ENCODE results near the gene PLXNA2.
A peak's percentile ranks its signal among the peaks of the same experiment; 100 is the strongest.

The PLXNA2 gene

DNA sequence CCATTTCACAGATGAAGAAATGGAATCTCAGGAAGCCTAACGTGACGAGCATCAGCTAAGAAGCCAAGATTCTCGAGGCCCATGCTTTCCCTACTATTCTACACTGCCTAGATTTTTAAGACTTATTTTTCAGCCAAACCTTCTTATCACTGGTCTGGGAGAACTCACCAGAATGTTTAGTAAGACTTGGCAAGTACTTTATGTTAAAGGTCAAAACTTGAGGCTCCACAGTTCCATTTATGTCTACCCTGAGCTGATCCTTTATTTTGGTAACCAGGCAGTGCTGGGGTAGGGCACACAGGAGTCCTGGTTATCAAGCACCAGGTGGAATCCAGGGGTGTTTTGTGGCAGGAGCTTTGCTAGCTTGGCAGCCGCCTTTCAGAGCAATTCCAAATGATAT lies 16.8 kb downstream of the PLXNA2 start:
- DNase-seq (ENCODE audit: insufficient read length) (no peak), FAIRE-seq (no peak)
- TF ChIP-seq TAF1 (IDR thresholded peaks at IDR 0.05; ENCODE audit: borderline replicate concordance, low read depth, low read length) (no peak), POLR2AphosphoS5 (IDR thresholded peaks at IDR 0.05; ENCODE audit: low read depth, low read length) (no peak), POLR2A (IDR thresholded peaks at IDR 0.05; ENCODE audit: low read depth, low read length) (no peak)

- TF ChIP-seq POLR2A (IDR thresholded peaks at IDR 0.05; ENCODE audit: low read depth, low read length), result no peak
- no peak for TF ChIP-seq POLR2AphosphoS5 (IDR thresholded peaks at IDR 0.05; ENCODE audit: low read depth, low read length)
- no peak for TF ChIP-seq TAF1 (IDR thresholded peaks at IDR 0.05; ENCODE audit: borderline replicate concordance, low read depth, low read length)
- DNase-seq (ENCODE audit: insufficient read length), result no peak
These were observed 17.9 kb downstream of the PLXNA2 start for GRCh38 chr1:208225954-208226937.

GRCh38 chr1:208224192-208224713 lies 19.9 kb downstream of the PLXNA2 start:
- no peak for FAIRE-seq
- no peak for DNase-seq (ENCODE audit: insufficient read length)
- TF ChIP-seq POLR2AphosphoS5 (IDR thresholded peaks at IDR 0.05; ENCODE audit: low read depth, low read length) (no peak), POLR2A (IDR thresholded peaks at IDR 0.05; ENCODE audit: low read depth, low read length) (no peak), TAF1 (IDR thresholded peaks at IDR 0.05; ENCODE audit: borderline replicate concordance, low read depth, low read length) (no peak)

More at GRCh38 chr1:208225954-208226937, 17.9 kb downstream of the PLXNA2 start:
- FAIRE-seq, result no peak

GRCh38 chr1:208223136-208223535 lies 21.0 kb downstream of the PLXNA2 start:
- FAIRE-seq (no peak), DNase-seq (ENCODE audit: insufficient read length) (no peak)
- TF ChIP-seq TAF1 (IDR thresholded peaks at IDR 0.05; ENCODE audit: borderline replicate concordance, low read depth, low read length) (no peak), POLR2A (IDR thresholded peaks at IDR 0.05; ENCODE audit: low read depth, low read length) (no peak), POLR2AphosphoS5 (IDR thresholded peaks at IDR 0.05; ENCODE audit: low read depth, low read length) (no peak)

- no peak for FAIRE-seq
- no peak for DNase-seq (ENCODE audit: insufficient read length)
- TF ChIP-seq POLR2A (IDR thresholded peaks at IDR 0.05; ENCODE audit: low read depth, low read length) (no peak), TAF1 (IDR thresholded peaks at IDR 0.05; ENCODE audit: borderline replicate concordance, low read depth, low read length) (no peak), POLR2AphosphoS5 (IDR thresholded peaks at IDR 0.05; ENCODE audit: low read depth, low read length) (no peak)
These were observed 21.6 kb downstream of the PLXNA2 start for GRCh38 chr1:208222376-208223126.

DNA sequence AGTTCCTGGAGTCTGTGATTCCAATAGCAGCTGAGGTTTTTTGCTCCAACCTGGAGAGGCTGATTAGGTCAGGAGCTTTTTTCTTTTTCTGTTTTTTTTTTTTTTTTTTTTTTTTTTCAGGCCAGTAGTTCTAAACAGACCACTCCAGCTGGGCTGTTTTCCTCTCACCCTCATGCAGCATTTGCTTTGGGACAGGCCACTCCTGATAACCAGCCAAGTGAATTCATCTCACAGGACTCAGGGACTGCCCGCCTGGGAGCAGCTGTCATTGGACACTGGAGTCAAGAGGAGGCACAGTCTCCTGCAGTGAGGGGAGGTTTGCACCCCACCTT lies 22.9 kb downstream of the PLXNA2 start:
- TF ChIP-seq TAF1 (IDR thresholded peaks at IDR 0.05; ENCODE audit: borderline replicate concordance, low read depth, low read length), result no peak
- TF ChIP-seq POLR2A (IDR thresholded peaks at IDR 0.05; ENCODE audit: low read depth, low read length), result no peak
- no peak for TF ChIP-seq POLR2AphosphoS5 (IDR thresholded peaks at IDR 0.05; ENCODE audit: low read depth, low read length)
- FAIRE-seq, result no peak
- DNase-seq (ENCODE audit: insufficient read length), result no peak

GRCh38 chr1:208219659-208220282 lies 24.4 kb downstream of the PLXNA2 start:
- DNase-seq (ENCODE audit: insufficient read length) (no peak), FAIRE-seq (peak; percentile 64)
- TF ChIP-seq POLR2AphosphoS5 (IDR thresholded peaks at IDR 0.05; ENCODE audit: low read depth, low read length), result no peak
- no peak for TF ChIP-seq TAF1 (IDR thresholded peaks at IDR 0.05; ENCODE audit: borderline replicate concordance, low read depth, low read length)
- TF ChIP-seq POLR2A (IDR thresholded peaks at IDR 0.05; ENCODE audit: low read depth, low read length), result no peak

GRCh38 chr1:208219098-208219658 lies 25.0 kb downstream of the PLXNA2 start:
- TF ChIP-seq TAF1 (IDR thresholded peaks at IDR 0.05; ENCODE audit: borderline replicate concordance, low read depth, low read length) (no peak), POLR2A (IDR thresholded peaks at IDR 0.05; ENCODE audit: low read depth, low read length) (no peak), POLR2AphosphoS5 (IDR thresholded peaks at IDR 0.05; ENCODE audit: low read depth, low read length) (no peak)
- DNase-seq (ENCODE audit: insufficient read length) (no peak), FAIRE-seq (no peak)

- FAIRE-seq (no peak), DNase-seq (ENCODE audit: insufficient read length) (no peak)
- TF ChIP-seq POLR2AphosphoS5 (IDR thresholded peaks at IDR 0.05; ENCODE audit: low read depth, low read length), result no peak
- no peak for TF ChIP-seq POLR2A (IDR thresholded peaks at IDR 0.05; ENCODE audit: low read depth, low read length)
- TF ChIP-seq TAF1 (IDR thresholded peaks at IDR 0.05; ENCODE audit: borderline replicate concordance, low read depth, low read length), result no peak
These were observed 25.7 kb downstream of the PLXNA2 start for GRCh38 chr1:208218237-208219097.

DNA sequence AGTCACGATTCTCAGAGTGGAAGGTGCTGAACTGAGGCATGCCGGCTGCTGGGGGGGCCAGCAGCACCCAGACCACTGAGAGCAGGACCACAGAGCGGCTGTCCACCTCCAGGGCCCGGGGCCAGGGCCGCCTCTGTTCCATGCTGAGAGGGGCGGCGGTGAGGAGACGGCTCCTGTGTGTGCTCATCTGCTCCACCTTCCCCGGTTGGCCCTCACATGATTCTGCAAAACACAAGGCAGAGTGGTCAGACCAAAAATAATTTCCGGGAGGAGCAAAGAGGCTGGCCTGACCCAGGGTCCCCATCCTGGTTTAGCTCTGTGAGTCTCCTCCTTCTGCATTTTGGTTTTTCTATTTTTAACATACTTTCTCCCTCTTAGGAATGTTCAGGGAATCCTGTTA lies 26.4 kb downstream of the PLXNA2 start:
- DNase-seq (ENCODE audit: insufficient read length), result no peak
- no peak for FAIRE-seq
- TF ChIP-seq POLR2A (IDR thresholded peaks at IDR 0.05; ENCODE audit: low read depth, low read length), result no peak
- no peak for TF ChIP-seq POLR2AphosphoS5 (IDR thresholded peaks at IDR 0.05; ENCODE audit: low read depth, low read length)
- TF ChIP-seq TAF1 (IDR thresholded peaks at IDR 0.05; ENCODE audit: borderline replicate concordance, low read depth, low read length), result no peak

All from GM12892 (cell line).